ENCODE results near the gene SMPDL3B.

Gene SMPDL3B

GRCh38 chr1:27928216-27928954 is 6.4 kb upstream of the SMPDL3B start:
- DNase-seq (ENCODE audit: low spot score): no peak
- TF ChIP-seq CTCF (IDR thresholded peaks at IDR 0.05; ENCODE audit: extremely low read depth, missing control alignments): no peak

- no peak for TF ChIP-seq CTCF (IDR thresholded peaks at IDR 0.05; ENCODE audit: extremely low read depth, missing control alignments)
- no peak for DNase-seq (ENCODE audit: low spot score)
These were observed 3.6 kb upstream of the SMPDL3B start for GRCh38 chr1:27931184-27931583.

DNA sequence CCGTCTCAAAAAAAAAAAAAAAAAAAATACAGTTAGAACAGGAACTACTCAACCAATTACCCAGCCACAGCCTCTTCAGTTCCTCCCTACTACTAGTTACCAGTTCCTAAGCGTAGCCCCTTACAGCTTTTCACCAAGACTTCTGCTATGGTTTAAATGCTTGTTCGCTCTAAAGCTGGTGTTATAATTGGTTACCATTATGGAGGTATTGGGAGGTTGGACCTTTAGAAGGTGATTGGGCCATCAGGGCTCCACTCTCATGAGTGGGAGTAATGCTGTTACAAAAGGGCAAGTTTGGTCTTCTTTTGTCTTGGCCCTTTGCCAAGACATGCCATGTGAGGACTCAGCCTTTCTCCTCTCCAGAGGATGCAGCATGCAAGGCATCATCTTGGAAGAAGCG is 3.0 kb upstream of the SMPDL3B start:
- no peak for TF ChIP-seq CTCF (IDR thresholded peaks at IDR 0.05; ENCODE audit: extremely low read depth, missing control alignments)
- DNase-seq (ENCODE audit: low spot score): no peak

- TF ChIP-seq CTCF (IDR thresholded peaks at IDR 0.05; ENCODE audit: extremely low read depth, missing control alignments): no peak
- DNase-seq (ENCODE audit: low spot score): no peak
These were observed 921 bp downstream of the SMPDL3B start for GRCh38 chr1:27935721-27936120.

- DNase-seq (ENCODE audit: low spot score): no peak
- no peak for TF ChIP-seq CTCF (IDR thresholded peaks at IDR 0.05; ENCODE audit: extremely low read depth, missing control alignments)
These were observed 1.6 kb downstream of the SMPDL3B start for GRCh38 chr1:27936370-27936769.

DNA sequence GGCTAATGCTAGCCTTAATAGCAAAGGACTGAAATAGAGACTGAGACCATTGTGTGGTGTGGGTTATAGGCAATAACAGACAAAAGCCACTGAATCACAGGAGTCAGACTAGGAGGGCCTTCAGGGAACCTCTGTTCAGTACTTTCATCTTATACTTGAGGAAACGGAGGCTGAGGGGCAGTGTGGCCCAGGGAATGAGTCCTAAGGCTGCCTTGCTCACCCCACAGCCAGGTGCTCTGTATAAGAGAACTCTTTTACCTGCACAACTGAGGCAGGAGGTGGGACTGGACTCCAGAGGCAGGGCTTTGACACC is 2.7 kb downstream of the SMPDL3B start:
- no peak for DNase-seq (ENCODE audit: low spot score)
- TF ChIP-seq CTCF (IDR thresholded peaks at IDR 0.05; ENCODE audit: extremely low read depth, missing control alignments): no peak

DNA sequence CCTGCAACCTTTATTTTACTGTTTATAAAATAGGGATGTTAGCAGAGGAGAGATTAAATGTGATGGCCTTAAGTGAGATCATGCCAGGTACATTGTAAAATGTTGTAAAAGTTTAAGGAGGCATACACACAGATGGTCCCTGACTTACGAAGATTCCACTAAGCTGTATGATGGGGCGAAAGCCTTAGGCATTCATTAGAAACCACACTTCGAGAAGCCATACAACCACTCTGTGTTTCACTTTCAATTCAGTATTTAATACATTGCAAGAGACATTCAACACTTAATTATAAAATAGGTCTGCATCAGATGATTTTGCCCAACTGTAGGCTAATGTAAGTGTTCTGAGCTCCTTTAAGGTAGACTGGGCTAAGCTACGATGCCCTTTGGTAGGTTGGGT is 3.7 kb downstream of the SMPDL3B start:
- TF ChIP-seq CTCF (IDR thresholded peaks at IDR 0.05; ENCODE audit: extremely low read depth, missing control alignments): no peak

More for the DNA sequence above, 3.7 kb downstream of the SMPDL3B start:
- DNase-seq (ENCODE audit: low spot score): no peak

Data from GM20000 (cell line).